Activated naive CD4-positive, alpha-beta T cell treated with anti-CD3 and anti-CD28 coated beads, Interleukin-2, amount 10 ng/mL, durations not matched to agents 7 days and 5 days (primary cell): ENCODE measurements around the gene KIAA1328.
"Not testable (repeated sequence)": the region's sequence is repeated elsewhere in the genome, so short reads cannot be mapped to it uniquely, and the experiment has no call there.

Source experiments
- CTCF ChIA-PET: fragments of 350-600 bp; sonication (Branson Sonifier 250); formaldehyde crosslinking; loops from one replicate; lab custom pipeline; 2021; ENCODE audit warnings: antibody characterized with exemption; lab: Charles Lee
- DNase-seq: peaks from one replicate; pipeline ENCODE4 v3.0.0-alpha.2; 2020
- H3K27ac Mint-ChIP-seq: one replicate; pipeline ENCODE4 v1.8.0; 2021; ENCODE audit warnings: mild to moderate bottlenecking, moderate library complexity, mixed read lengths
- H3K27me3 Mint-ChIP-seq: one replicate; pipeline ENCODE4 v1.8.0; 2021; ENCODE audit warnings: mild to moderate bottlenecking, mixed read lengths
- H3K36me3 Mint-ChIP-seq: one replicate; pipeline ENCODE4 v1.8.0; 2021; ENCODE audit warnings: mixed read lengths
- H3K4me1 Mint-ChIP-seq: one replicate; pipeline ENCODE4 v1.8.0; 2021; ENCODE audit warnings: mixed read lengths
- H3K4me3 Mint-ChIP-seq: one replicate; pipeline ENCODE4 v1.8.0; 2021; ENCODE audit warnings: mild to moderate bottlenecking, moderate library complexity, mixed read lengths
- H3K9me3 Mint-ChIP-seq: one replicate; pipeline ENCODE4 v1.8.0; 2021; ENCODE audit warnings: mixed read lengths

KIAA1328 gene

GRCh38 chr18:36879796-36880195 lies 50.9 kb downstream of the KIAA1328 start:
- H3K4me1 Mint-ChIP-seq, CTCF ChIA-PET, H3K36me3 Mint-ChIP-seq, H3K4me3 Mint-ChIP-seq, H3K9me3 Mint-ChIP-seq, DNase-seq, H3K27me3 Mint-ChIP-seq, H3K27ac Mint-ChIP-seq: not testable (repeated sequence)

- Mint-ChIP-seq H3K27me3 (no peaks in the 10 kb centered on the region), H3K27ac (no peak overlapping the region), H3K9me3 (no peaks in the 10 kb centered on the region), H3K4me1 (peaks cover 6% of the 10 kb centered on the region), H3K36me3 (no peaks in the 10 kb centered on the region), H3K4me3 (no peak overlapping the region)
- DNase-seq = no peak
- CTCF ChIA-PET = no interaction called here
Measured at GRCh38 chr18:36885981-36886380, 57.1 kb downstream of the KIAA1328 start.

GRCh38 chr18:36887114-36887513 lies 58.2 kb downstream of the KIAA1328 start:
- peaks cover 6% of the 10 kb centered on the region for H3K4me1 Mint-ChIP-seq

GRCh38 chr18:36887864-36888263 lies 58.9 kb downstream of the KIAA1328 start:
- H3K27ac Mint-ChIP-seq = no peak overlapping the region
- H3K27me3 Mint-ChIP-seq = no peaks in the 10 kb centered on the region
- no peaks in the 10 kb centered on the region for H3K36me3 Mint-ChIP-seq
- H3K4me1 Mint-ChIP-seq = peaks cover 6% of the 10 kb centered on the region
- no peak for DNase-seq
- H3K9me3 Mint-ChIP-seq = no peaks in the 10 kb centered on the region
- no peak overlapping the region for H3K4me3 Mint-ChIP-seq
- CTCF ChIA-PET = no interaction called here

More at GRCh38 chr18:36887114-36887513, 58.2 kb downstream of the KIAA1328 start:
- H3K27ac Mint-ChIP-seq = no peak overlapping the region
- H3K36me3 Mint-ChIP-seq = no peaks in the 10 kb centered on the region
- no peak for DNase-seq
- no peaks in the 10 kb centered on the region for H3K9me3 Mint-ChIP-seq
- CTCF ChIA-PET = interaction anchor here (0.7 kb wide), 1 partner anchor 109 kb away, joined by 3 read pairs; no protein-coding TSS in a partner anchor
- H3K4me3 Mint-ChIP-seq = no peak overlapping the region
- H3K27me3 Mint-ChIP-seq = no peaks in the 10 kb centered on the region

GRCh38 chr18:36888778-36889177 lies 59.9 kb downstream of the KIAA1328 start:
- no peaks in the 10 kb centered on the region for H3K36me3 Mint-ChIP-seq
- no peaks in the 10 kb centered on the region for H3K27me3 Mint-ChIP-seq
- CTCF ChIA-PET = no interaction called here
- H3K4me1 Mint-ChIP-seq = peaks cover 6% of the 10 kb centered on the region
- H3K9me3 Mint-ChIP-seq = no peaks in the 10 kb centered on the region
- H3K27ac Mint-ChIP-seq = no peak overlapping the region
- H3K4me3 Mint-ChIP-seq = no peak overlapping the region
- no peak for DNase-seq

- Mint-ChIP-seq H3K27ac (no peak overlapping the region), H3K36me3 (no peaks in the 10 kb centered on the region), H3K27me3 (no peaks in the 10 kb centered on the region), H3K4me1 (peaks cover 6% of the 10 kb centered on the region), H3K4me3 (no peak overlapping the region), H3K9me3 (no peaks in the 10 kb centered on the region)
- DNase-seq = no peak
- CTCF ChIA-PET = no interaction called here
Measured at GRCh38 chr18:36889321-36889720, 60.4 kb downstream of the KIAA1328 start.

GRCh38 chr18:36889742-36890141 lies 60.8 kb downstream of the KIAA1328 start:
- peaks cover 6% of the 10 kb centered on the region for H3K4me1 Mint-ChIP-seq
- no peak for DNase-seq
- CTCF ChIA-PET = no interaction called here
- H3K36me3 Mint-ChIP-seq = no peaks in the 10 kb centered on the region
- no peaks in the 10 kb centered on the region for H3K27me3 Mint-ChIP-seq
- H3K4me3 Mint-ChIP-seq = no peak overlapping the region
- H3K9me3 Mint-ChIP-seq = no peaks in the 10 kb centered on the region
- H3K27ac Mint-ChIP-seq = no peak overlapping the region

- DNase-seq = no peak
- Mint-ChIP-seq H3K27me3 (no peaks in the 10 kb centered on the region), H3K4me3 (no peak overlapping the region), H3K9me3 (no peaks in the 10 kb centered on the region), H3K36me3 (no peaks in the 10 kb centered on the region), H3K4me1 (peaks cover 6% of the 10 kb centered on the region), H3K27ac (no peak overlapping the region)
- CTCF ChIA-PET = no interaction called here
Measured at GRCh38 chr18:36890598-36890997, 61.7 kb downstream of the KIAA1328 start.

GRCh38 chr18:36893227-36893626 lies 64.3 kb downstream of the KIAA1328 start:
- no peaks in the 10 kb centered on the region for H3K9me3 Mint-ChIP-seq
- peaks cover 6% of the 10 kb centered on the region for H3K4me1 Mint-ChIP-seq
- no peaks in the 10 kb centered on the region for H3K27me3 Mint-ChIP-seq
- no peak for DNase-seq
- no peak overlapping the region for H3K4me3 Mint-ChIP-seq
- no peak overlapping the region for H3K27ac Mint-ChIP-seq
- H3K36me3 Mint-ChIP-seq = no peaks in the 10 kb centered on the region
- CTCF ChIA-PET = no interaction called here

GRCh38 chr18:36895606-36896005 lies 66.7 kb downstream of the KIAA1328 start:
- no peak for DNase-seq
- H3K4me1 Mint-ChIP-seq = no peaks in the 10 kb centered on the region
- peaks cover 5% of the 10 kb centered on the region for H3K36me3 Mint-ChIP-seq
- peaks cover 2% of the 10 kb centered on the region for H3K9me3 Mint-ChIP-seq
- no peaks in the 10 kb centered on the region for H3K27me3 Mint-ChIP-seq
- CTCF ChIA-PET = interaction anchor here (0.9 to 1.4 kb wide), 2 partner anchors 66 to 126 kb away, joined by 3 to 5 read pairs; no protein-coding TSS in a partner anchor
- no peak overlapping the region for H3K27ac Mint-ChIP-seq
- H3K4me3 Mint-ChIP-seq = no peak overlapping the region

GRCh38 chr18:36897253-36897652 lies 68.3 kb downstream of the KIAA1328 start:
- H3K36me3 Mint-ChIP-seq = peaks cover 5% of the 10 kb centered on the region
- no peaks in the 10 kb centered on the region for H3K4me1 Mint-ChIP-seq
- H3K27ac Mint-ChIP-seq = no peak overlapping the region
- CTCF ChIA-PET = no interaction called here
- H3K9me3 Mint-ChIP-seq = peaks cover 2% of the 10 kb centered on the region
- DNase-seq = no peak
- no peaks in the 10 kb centered on the region for H3K27me3 Mint-ChIP-seq
- H3K4me3 Mint-ChIP-seq = no peak overlapping the region

GRCh38 chr18:36899289-36899688 lies 70.4 kb downstream of the KIAA1328 start:
- no peaks in the 10 kb centered on the region for H3K4me1 Mint-ChIP-seq
- peaks cover 2% of the 10 kb centered on the region for H3K9me3 Mint-ChIP-seq
- DNase-seq = no peak
- H3K36me3 Mint-ChIP-seq = peaks cover 5% of the 10 kb centered on the region
- H3K27ac Mint-ChIP-seq = no peak overlapping the region
- no peaks in the 10 kb centered on the region for H3K27me3 Mint-ChIP-seq
- CTCF ChIA-PET = interaction anchor here (0.9 kb wide), 1 partner anchor 10 kb away, joined by 5 read pairs; no protein-coding TSS in a partner anchor
- H3K4me3 Mint-ChIP-seq = no peak overlapping the region

- Mint-ChIP-seq H3K27me3 (no peaks in the 10 kb centered on the region), H3K9me3 (peaks cover 2% of the 10 kb centered on the region), H3K36me3 (peaks cover 5% of the 10 kb centered on the region), H3K4me3 (no peak overlapping the region), H3K4me1 (no peaks in the 10 kb centered on the region), H3K27ac (no peak overlapping the region)
- CTCF ChIA-PET = no interaction called here
- DNase-seq = no peak
Measured at GRCh38 chr18:36900466-36900865, 71.5 kb downstream of the KIAA1328 start.

- Mint-ChIP-seq H3K36me3 (peaks cover 5% of the 10 kb centered on the region), H3K27me3 (no peaks in the 10 kb centered on the region), H3K4me1 (no peaks in the 10 kb centered on the region), H3K27ac (no peak overlapping the region), H3K9me3 (peaks cover 2% of the 10 kb centered on the region), H3K4me3 (no peak overlapping the region)
- CTCF ChIA-PET = interaction anchor here (0.6 kb wide), 1 partner anchor 232 kb away, joined by 3 read pairs; no protein-coding TSS in a partner anchor
- no peak for DNase-seq
Measured at GRCh38 chr18:36901277-36901701, 72.4 kb downstream of the KIAA1328 start.

- Mint-ChIP-seq H3K9me3 (peaks cover 2% of the 10 kb centered on the region), H3K4me3 (no peak overlapping the region), H3K4me1 (no peaks in the 10 kb centered on the region), H3K36me3 (peaks cover 5% of the 10 kb centered on the region), H3K27ac (no peak overlapping the region), H3K27me3 (no peaks in the 10 kb centered on the region)
- no peak for DNase-seq
- CTCF ChIA-PET = no interaction called here
Measured at GRCh38 chr18:36903215-36903928, 74.4 kb downstream of the KIAA1328 start.
